Left hindlimb (tissue), 1 donor: ENCODE results near the gene ZDHHC13.
A peak's percentile ranks its signal among the peaks of the same experiment; 100 is the strongest.
"Not testable (repeated sequence)": the region's sequence is repeated elsewhere in the genome, so short reads cannot be mapped to it uniquely, and the experiment has no call there.

Source experiments
- DNase-seq: peaks from one replicate; pipeline ENCODE4 v3.0.0-alpha.2; 2018

Gene ZDHHC13

DNA sequence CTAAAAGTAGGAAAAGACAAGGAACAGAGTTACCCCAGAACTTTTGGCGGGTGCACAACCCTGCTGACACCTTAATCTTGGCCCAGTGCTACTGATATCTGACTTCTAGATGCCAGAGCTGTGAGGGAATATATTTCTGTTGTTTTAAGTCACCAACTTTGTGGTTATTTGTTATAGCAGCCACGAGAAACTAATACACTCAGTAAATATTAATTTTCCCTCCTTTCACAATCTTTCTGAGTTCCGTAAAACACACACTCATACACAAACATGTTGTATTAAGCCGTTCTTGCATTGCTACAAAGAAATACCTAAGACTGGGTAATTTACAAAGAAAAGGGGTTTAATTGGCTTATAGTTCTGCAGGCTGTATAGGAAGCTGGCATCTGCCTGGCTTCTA, 16.1 kb upstream of the ZDHHC13 start:
- no peak for DNase-seq

DNA sequence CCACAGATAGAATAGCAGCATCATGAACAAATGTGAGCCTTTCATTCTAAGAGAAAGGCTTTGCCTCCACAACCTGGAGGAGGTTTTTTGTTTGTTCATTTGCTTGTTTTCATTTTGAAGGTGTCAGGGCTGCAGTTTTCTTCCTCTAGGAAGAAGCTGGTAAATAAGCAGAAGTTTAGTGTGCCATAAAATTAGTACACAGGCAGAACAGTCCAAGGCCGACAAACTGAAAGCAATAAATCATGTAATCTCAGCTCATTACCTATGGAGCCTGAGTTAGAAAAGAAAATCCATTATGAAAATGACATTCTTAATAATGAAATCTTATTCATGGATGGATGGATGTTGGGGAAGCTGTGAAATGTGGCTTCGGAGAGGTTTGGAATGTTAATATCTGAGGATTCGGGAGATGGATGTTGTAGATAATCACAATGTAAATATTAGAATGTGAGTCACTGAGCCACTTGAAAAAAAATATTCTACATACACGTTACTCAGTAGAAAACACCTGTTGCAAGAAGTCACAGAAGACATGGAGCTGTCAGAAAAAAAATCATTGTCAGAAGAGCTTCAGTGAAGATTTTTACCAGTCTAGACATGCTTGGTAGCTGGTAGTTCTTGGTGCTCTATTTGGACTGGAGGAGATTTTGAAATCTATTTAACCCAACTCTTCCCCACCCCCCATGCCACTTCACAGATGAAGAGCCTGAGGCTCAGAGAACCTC, 15.0 kb upstream of the ZDHHC13 start:
- DNase-seq, result no peak

GRCh38 chr11:19102521-19102900, 14.5 kb upstream of the ZDHHC13 start:
- no peak for DNase-seq

GRCh38 chr11:19105011-19105410, 12.0 kb upstream of the ZDHHC13 start:
- no peak for DNase-seq

- DNase-seq, result no peak
Measured at GRCh38 chr11:19107125-19107524, 9.8 kb upstream of the ZDHHC13 start.

GRCh38 chr11:19110295-19110694, 6.7 kb upstream of the ZDHHC13 start:
- DNase-seq, result no peak

DNA sequence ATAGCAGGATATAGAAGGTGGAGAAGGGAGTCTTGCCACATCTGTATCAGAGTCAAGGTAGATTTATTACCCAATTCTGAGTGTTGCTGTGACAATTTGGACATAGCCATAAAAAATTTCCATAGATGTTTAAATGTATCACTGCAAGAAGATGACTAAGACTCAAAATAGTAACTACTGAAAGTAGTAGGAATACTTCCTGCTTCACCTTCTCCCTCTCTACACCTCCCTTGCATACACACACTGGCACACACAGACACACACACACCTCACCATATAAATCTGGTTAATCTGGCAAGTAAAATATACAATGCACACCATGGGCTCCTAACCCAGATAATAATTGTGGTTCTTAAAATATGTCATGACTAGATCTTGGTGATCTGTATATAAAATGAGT, 5.2 kb upstream of the ZDHHC13 start:
- no peak for DNase-seq

DNA sequence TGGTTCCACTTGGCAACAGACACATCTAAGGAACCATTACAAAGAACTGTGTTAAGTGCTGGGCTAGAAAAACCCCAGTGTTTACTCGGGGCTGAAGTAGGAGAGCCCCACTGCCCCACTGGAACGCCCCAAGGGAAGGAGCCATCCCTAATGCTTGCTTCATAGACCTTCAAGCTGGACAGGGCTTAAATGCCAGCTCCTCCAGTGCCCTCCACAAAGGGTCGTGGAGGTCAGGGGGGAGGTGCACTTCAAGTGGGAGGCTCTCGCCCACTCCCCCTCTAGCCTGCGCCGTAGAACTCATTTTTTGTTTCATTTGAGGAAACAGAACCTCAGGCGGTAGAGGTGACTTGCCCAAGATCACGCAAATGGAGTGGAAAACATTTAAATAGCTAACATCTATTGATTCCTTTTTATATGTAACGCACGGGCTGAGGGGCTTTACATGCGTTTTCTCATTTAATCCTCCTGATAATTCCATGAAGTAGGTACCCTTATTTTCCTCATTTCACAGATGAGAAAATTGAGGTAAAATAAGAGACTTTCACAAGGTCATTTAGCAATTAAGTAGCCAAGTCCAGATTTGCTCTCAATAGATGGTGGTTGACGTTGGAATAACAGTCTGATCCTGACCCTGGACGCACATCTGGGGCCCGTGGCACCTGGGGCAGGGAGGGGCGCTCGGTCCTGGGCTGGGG, 545 bp upstream of the ZDHHC13 start:
- DNase-seq, result no peak

- peak; percentile 27 for DNase-seq
Measured at GRCh38 chr11:19117760-19118097, 761 bp downstream of the ZDHHC13 start.

- DNase-seq, result no peak
Measured at GRCh38 chr11:19121646-19122045, 4.7 kb downstream of the ZDHHC13 start.

DNA sequence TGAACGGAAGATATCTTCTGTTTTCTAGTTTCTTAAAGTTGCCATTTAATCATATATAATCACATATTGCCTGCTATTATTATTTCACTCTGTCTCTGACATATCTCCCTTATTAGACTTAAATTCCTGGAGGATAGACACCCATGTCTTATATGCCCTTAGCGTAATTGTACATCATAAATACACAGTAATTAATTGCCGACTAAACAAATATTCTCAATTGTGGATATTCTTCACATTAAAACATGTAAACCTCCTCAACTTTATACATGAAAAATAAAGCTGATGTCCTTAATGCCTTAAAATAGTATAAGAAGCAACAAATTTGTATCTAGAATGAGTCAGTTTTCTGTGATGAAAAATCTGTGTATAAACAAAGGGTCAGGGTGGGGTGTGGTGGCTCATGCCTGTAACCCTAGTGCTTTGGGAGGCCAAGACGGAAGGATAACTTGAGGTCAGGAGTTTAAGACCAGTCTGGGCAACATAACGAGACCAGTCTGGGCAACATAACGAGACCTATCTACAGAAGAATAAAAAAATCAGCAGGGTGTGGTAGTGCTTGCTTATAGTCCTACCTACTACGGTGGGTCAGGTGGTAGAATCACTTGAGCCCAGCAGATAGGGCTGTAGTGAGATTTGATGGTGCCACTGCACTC, 6.1 kb downstream of the ZDHHC13 start:
- DNase-seq, result no peak

DNA sequence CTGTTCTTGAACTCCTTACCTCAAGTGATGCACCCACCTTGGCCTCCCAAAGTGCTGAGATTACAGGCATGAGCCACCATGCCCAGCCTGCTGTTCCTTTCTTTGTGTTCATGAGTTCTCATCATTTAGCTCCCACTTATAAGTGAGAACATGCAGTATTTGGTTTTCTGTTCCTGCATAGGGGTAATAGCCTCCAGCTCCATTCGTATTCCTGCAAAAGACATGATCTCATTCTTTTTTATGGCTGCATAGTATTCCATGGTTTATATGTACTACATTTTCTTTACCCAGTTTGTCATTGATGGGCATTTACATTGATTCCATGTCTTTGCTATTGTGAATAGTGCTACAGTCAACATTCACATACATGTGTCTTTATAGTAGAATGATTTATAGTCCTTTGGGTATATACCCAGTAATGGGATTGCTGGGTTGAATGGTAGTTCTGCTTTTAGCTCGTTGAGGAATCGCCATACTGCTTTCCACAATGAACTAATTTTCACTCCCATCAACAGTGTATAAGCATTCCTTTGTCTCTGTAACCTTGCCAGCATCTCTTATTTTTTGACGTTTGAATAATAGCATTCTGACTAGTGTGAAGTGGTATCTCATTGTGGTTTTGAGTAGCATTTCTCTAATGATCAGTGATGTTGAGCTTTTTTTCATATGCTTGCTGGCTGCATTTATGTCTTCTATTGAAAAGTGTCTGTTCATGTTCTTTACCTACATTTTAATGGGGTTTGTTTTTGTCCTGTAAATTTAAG, 9.8 kb downstream of the ZDHHC13 start:
- not testable (repeated sequence) for DNase-seq

DNA sequence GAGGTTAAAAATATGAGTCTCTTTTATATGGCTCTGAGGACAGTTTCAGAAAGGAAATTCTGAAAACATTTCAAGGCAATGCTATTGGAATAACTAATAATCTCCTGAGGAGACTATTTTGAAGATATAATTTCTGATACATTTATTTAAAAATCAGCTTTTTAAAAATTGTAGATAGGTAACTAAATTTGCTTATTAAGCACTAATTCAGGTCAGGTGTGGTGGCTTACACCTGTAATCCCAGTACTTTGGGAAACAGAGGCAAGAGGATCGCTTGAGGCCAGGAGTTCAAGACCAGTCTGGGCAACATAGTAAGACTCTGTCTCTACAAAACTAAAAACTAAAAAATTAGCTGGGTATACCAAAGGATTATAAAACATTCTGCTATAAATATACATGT, 17.0 kb downstream of the ZDHHC13 start:
- DNase-seq, result no peak

GRCh38 chr11:19136884-19137283, 19.9 kb downstream of the ZDHHC13 start:
- not testable (repeated sequence) for DNase-seq

DNA sequence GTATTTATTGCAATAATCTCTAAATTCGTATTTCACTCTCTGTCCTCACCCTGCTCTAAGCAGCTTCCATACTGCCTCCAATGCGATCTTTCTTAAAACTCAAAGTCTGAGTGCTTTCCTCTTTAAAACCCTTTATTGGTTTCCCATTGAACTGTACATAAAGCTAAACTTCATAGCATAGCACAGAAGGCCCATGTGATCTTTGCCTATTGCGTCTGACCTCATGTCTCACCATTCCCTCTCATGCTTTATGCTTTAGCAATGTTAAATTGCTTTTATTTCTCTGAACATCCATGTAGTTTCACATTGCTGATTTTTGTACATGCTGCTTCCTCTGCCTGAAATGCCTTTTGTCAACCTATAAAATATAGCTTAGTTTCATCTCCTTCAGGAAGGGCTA, 28.4 kb downstream of the ZDHHC13 start:
- DNase-seq, result no peak

GRCh38 chr11:19156892-19157291, 39.9 kb downstream of the ZDHHC13 start:
- DNase-seq, result no peak

DNA sequence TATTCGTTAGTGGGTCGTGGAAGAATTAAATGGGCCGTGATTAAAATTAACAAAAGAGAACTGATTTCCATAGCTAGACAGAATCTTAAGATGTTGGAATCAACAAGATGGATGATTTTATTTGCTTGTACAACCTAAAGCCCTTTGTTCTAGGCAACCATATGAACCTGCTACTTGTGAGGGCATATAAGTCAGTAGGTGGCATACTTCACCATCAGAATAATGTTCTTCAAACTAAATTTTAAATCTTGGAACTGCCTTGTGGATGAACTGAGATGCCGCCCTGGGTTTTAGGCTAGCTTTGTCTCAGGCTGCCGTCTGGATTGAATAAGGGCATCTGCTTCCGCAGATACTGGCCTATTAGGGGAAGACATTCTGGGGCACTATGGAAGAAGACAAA, 43.9 kb downstream of the ZDHHC13 start:
- DNase-seq, result no peak

DNA sequence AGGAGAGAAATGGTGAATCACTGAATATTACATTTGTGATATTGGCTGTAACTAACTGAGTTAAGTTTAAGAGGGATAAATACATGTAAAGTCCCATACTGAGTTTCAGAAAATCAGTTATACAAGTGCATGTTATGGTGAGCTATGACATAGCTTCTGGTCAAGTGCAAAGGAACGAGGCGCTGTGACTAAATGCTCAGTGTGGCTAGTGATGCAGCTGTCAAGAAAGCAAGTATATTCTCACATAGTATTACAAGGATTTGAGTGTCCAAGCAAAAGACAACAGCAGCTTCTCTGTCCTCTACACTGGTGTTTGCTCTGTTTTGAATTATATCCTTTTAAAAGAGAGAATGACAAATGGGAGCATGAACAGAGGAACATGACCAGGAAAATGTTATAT, 44.7 kb downstream of the ZDHHC13 start:
- DNase-seq, result no peak

- no peak for DNase-seq
Measured at GRCh38 chr11:19162951-19163505, 46.1 kb downstream of the ZDHHC13 start.

DNA sequence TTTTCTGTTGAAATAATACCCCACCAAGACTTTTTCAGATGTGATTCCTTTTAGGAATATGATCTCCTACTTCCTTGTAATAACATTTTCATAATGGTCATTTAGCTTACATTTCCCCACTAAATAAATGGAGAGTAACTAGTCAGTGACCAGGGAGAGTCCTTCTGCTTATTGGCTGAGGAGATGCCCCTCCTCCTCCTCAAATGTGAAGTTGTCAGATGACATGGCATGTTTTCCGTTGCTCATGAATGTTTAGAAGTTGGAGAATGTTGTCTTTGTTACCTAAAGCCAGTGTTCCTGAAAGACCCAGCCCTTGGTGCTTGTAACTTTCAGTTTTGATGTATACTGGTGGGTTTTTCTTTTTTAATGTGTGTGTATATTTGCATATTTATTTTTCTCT, 46.6 kb downstream of the ZDHHC13 start:
- DNase-seq, result no peak

- DNase-seq, result no peak
Measured at GRCh38 chr11:19164230-19164855, 47.4 kb downstream of the ZDHHC13 start.

- DNase-seq, result no peak
Measured at GRCh38 chr11:19164881-19165280, 47.9 kb downstream of the ZDHHC13 start.

- no peak for DNase-seq
Measured at GRCh38 chr11:19168090-19168489, 51.1 kb downstream of the ZDHHC13 start.
